Endodermal cell (in vitro differentiated cells): ENCODE results near the gene DAPP1. TPM values are rescaled to one million over a fixed set of nuclear protein-coding genes. Genes with fewer than 3 reads are reported as not detected.

ENCODE experiments used
- DNase-seq: peaks from one replicate; pipeline ENCODE4 v3.0.0-alpha.2; 2017
- H3K27ac ChIP-seq: 2 replicates; pipeline ENCODE4 v1.5.1; 2013; ENCODE audit warnings: mild to moderate bottlenecking, low read depth, low read length, moderate library complexity
- H3K27me3 ChIP-seq: 2 replicates; pipeline ENCODE4 v1.6.1; 2013; ENCODE audit warnings: mild to moderate bottlenecking, low read length, moderate library complexity; ENCODE audit not compliant: insufficient read depth, control insufficient read depth, poor library complexity, severe bottlenecking
- H3K36me3 ChIP-seq: 2 replicates; pipeline ENCODE4 v1.7.0; 2013; ENCODE audit warnings: mild to moderate bottlenecking, low read length, moderate library complexity; ENCODE audit not compliant: control insufficient read depth, insufficient read depth
- H3K4me1 ChIP-seq: one replicate; pipeline ENCODE4 v1.7.0; 2013; ENCODE audit warnings: low read length; ENCODE audit not compliant: control insufficient read depth, insufficient read depth
- H3K4me3 ChIP-seq: 2 replicates; pipeline ENCODE4 v1.5.1; 2013; ENCODE audit warnings: mild to moderate bottlenecking, low read length, moderate library complexity
- H3K9ac ChIP-seq: 2 replicates; pipeline ENCODE4 v1.6.1; 2013; ENCODE audit warnings: mild to moderate bottlenecking, low read length, moderate library complexity; ENCODE audit not compliant: poor library complexity, severe bottlenecking; ENCODE audit errors: extremely low read depth
- H3K9me3 ChIP-seq: 2 replicates; pipeline ENCODE4 v1.6.1; 2013; ENCODE audit warnings: mild to moderate bottlenecking, low read length, moderate library complexity; ENCODE audit not compliant: control insufficient read depth
- H3K27ac Mint-ChIP-seq: 2 replicates; pipeline ENCODE4 v1.8.0; 2020; ENCODE audit warnings: mixed read lengths
- H3K27me3 Mint-ChIP-seq: 2 replicates; pipeline ENCODE4 v1.8.0; 2021; ENCODE audit warnings: mild to moderate bottlenecking, mixed read lengths; ENCODE audit not compliant: insufficient read depth
- H3K36me3 Mint-ChIP-seq: 2 replicates; pipeline ENCODE4 v1.8.0; 2020; ENCODE audit warnings: low read depth, mixed read lengths
- H3K4me1 Mint-ChIP-seq: 2 replicates; pipeline ENCODE4 v1.8.0; 2020; ENCODE audit warnings: mixed read lengths
- H3K4me3 Mint-ChIP-seq: 2 replicates; pipeline ENCODE4 v1.8.0; 2020; ENCODE audit warnings: mild to moderate bottlenecking, moderate library complexity, mixed read lengths
- H3K9me3 Mint-ChIP-seq: 2 replicates; pipeline ENCODE4 v1.8.0; 2020; ENCODE audit warnings: mild to moderate bottlenecking, mixed read lengths
- CTCF ChIP-seq: fragments of 200-600 bp; sonication (generic); conservative IDR thresholded peaks from 2 replicates; pipeline ENCODE4 v1.5.0; 2021; ENCODE audit warnings: antibody characterized with exemption, mild to moderate bottlenecking
- WGBS, 2 experiments: methylation state at CpG; one replicate each; pipeline versions ENCODE4 v1.1.5 to v1.1.7; 2013; ENCODE audit warnings: missing lambda C conversion rate in 2 of 2, mixed read lengths in 1 of 2; ENCODE audit not compliant: insufficient coverage in 1 of 2, insufficient read length in 1 of 2; 5-methylcytosine and 5-hydroxymethylcytosine counted together
- total RNA-seq, 2 donors: library from RNA; stranded (reverse); fragmentation: NEBNext Ultra II Directional in 1 of 2; extraction: Animal tissue kit (Norgen Biotek cat#: 25700) in 1 of 2; gene quantifications; 2 replicates in 1 of 2; 3 replicates in 1 of 2; pipeline ENCODE4 v1.2.1, GENCODE V29; 2021

Gene DAPP1
- total RNA-seq, 2 donors from 2014 or later = not detected

- TF ChIP-seq CTCF = no peak
- no peaks in the 10 kb centered on the region for H3K4me1 Mint-ChIP-seq
- no peaks in the 10 kb centered on the region for H3K9me3 ChIP-seq
- H3K27ac Mint-ChIP-seq = no peak overlapping the region
- H3K27me3 ChIP-seq = no peaks in the 10 kb centered on the region
- no peak overlapping the region for H3K9ac ChIP-seq
- no peak overlapping the region for H3K4me3 Mint-ChIP-seq
- no peak for DNase-seq
- H3K9me3 Mint-ChIP-seq = no peaks in the 10 kb centered on the region
- peaks cover 5% of the 10 kb centered on the region for H3K4me1 ChIP-seq
- no peaks in the 10 kb centered on the region for H3K27me3 Mint-ChIP-seq
- peaks cover 52% of the 10 kb centered on the region for H3K36me3 ChIP-seq
- no peak overlapping the region for H3K4me3 ChIP-seq
- no peak overlapping the region for H3K27ac ChIP-seq
- peaks cover 10% of the 10 kb centered on the region for H3K36me3 Mint-ChIP-seq
Observed at GRCh38 chr4:99885687-99886086, 69.1 kb downstream of the DAPP1 start.

GRCh38 chr4:99886146-99886545, 69.5 kb downstream of the DAPP1 start:
- no peak for DNase-seq
- Histone ChIP-seq H3K9me3 (no peaks in the 10 kb centered on the region), H3K36me3 (peaks cover 50% of the 10 kb centered on the region), H3K27me3 (no peaks in the 10 kb centered on the region), H3K27ac (no peak overlapping the region), H3K4me3 (no peak overlapping the region), H3K9ac (no peak overlapping the region), H3K4me1 (peaks cover 5% of the 10 kb centered on the region)
- WGBS, 2 experiments = 86 to 100% methylated on average over 1 to 4 of the region's 4 CpGs
- Mint-ChIP-seq H3K27me3 (no peaks in the 10 kb centered on the region), H3K27ac (no peak overlapping the region), H3K4me1 (no peaks in the 10 kb centered on the region), H3K4me3 (no peak overlapping the region), H3K9me3 (no peaks in the 10 kb centered on the region), H3K36me3 (peaks cover 8% of the 10 kb centered on the region)
- no peak for TF ChIP-seq CTCF

GRCh38 chr4:99887837-99888236, 71.2 kb downstream of the DAPP1 start:
- Histone ChIP-seq H3K9me3 (no peaks in the 10 kb centered on the region), H3K9ac (no peak overlapping the region), H3K4me1 (peaks cover 5% of the 10 kb centered on the region), H3K36me3 (peaks cover 42% of the 10 kb centered on the region), H3K27ac (no peak overlapping the region), H3K27me3 (no peaks in the 10 kb centered on the region), H3K4me3 (no peak overlapping the region)
- Mint-ChIP-seq H3K36me3 (peaks cover 3% of the 10 kb centered on the region), H3K27me3 (no peaks in the 10 kb centered on the region), H3K4me1 (no peaks in the 10 kb centered on the region), H3K9me3 (no peaks in the 10 kb centered on the region), H3K4me3 (no peak overlapping the region), H3K27ac (no peak overlapping the region)
- WGBS, 2 experiments = 85 to 86% methylated on average over 4 to 5 of the region's 5 CpGs
- no peak for DNase-seq
- no peak for TF ChIP-seq CTCF
